ENCODE results near the gene TAF4.
"Not testable (repeated sequence)": the region's sequence is repeated elsewhere in the genome, so short reads cannot be mapped to it uniquely, and the experiment has no call there.

TAF4 gene

DNA sequence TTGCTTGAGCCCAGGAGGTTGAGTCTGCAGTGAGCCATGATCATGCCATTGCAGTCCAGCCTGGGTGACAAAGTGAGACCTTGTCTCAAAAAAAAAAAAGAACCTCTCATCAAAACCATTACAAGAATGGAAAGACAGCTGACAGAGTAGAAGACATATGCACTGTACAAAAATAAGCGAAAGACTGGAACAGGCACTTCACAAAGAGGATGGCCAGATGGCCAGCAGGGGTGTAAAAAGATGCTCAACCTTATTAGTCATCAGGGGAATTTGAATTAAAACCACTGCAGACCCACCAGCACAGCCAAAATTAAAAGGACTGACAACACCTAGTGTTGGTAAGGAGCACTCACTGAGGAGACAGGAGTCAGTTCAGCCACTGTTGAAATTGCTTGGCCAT lies 13.5 kb upstream of the TAF4 start:
- no peak for DNase-seq

DNA sequence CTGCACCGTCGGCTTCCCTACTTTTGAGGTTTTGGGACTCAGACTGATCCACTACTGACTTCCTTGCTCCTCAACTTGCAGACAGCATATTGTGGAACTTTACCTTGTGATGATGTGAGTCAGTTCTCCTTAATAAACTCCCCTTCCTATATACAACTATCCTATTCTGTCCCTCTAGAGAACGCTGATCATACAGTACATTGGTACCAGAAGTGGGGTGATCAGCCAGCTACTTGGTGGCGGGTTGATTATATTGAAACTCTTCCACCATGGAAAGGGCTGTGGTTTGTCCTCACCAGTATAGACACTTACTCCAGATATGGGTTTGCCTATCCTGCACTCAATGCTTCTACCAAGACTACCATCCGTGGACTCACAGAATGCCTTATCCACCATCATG lies 7.6 kb upstream of the TAF4 start:
- no peak for DNase-seq

DNA sequence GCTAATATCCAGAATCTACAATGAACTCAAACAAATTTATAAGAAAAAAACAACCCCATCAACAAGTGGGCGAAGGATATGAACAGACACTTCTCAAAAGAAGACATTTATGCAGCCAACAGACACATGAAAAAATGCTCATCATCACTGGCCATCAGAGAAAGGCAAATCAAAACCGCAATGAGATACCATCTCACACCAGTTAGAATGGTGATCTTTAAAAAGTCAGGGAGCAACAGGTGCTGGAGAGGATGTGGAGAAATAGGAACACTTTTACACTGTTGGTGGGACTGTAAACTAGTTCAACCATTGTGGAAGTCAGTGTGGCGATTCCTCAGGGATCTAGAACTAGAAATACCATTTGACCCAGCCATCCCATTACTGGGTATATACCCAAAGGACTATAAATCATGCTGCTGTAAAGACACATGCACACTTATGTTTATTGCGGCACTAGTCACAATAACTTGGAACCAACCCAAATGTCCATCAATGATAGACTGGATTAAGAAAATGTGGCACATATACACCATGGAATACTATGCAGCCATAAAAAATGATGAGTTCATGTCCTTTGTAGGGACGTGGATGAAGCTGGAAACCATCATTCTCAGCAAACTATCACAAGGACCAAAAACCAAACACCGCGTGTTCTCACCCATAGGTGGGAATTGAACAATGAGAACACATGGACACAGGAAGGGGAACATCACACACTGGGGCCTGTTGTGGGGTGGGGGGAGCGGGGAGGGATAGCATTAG lies 6.2 kb upstream of the TAF4 start:
- DNase-seq: not testable (repeated sequence)

DNA sequence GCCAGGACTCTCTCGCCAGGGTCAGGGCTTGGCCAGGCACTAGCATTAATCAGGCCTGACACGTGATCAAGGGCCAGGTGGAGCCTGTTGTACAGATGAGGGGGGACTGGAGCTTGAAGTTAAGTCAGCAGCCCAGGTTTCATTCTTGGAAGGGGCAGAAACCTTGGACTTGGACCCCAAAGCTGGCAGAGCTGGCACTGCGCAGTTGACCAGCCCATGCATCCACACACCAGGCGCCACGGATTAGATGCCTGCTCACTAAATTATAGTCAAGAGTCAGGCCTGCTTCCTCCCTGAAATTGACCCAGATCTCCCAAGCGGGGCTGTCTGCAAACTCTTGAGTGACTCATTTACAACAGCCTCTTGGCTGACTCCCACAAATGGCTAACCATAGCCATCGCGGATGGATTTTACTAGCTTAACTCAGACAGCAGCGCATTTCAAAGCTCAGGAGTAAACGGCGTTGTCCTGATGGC lies 4.1 kb upstream of the TAF4 start:
- no peak for DNase-seq

DNA sequence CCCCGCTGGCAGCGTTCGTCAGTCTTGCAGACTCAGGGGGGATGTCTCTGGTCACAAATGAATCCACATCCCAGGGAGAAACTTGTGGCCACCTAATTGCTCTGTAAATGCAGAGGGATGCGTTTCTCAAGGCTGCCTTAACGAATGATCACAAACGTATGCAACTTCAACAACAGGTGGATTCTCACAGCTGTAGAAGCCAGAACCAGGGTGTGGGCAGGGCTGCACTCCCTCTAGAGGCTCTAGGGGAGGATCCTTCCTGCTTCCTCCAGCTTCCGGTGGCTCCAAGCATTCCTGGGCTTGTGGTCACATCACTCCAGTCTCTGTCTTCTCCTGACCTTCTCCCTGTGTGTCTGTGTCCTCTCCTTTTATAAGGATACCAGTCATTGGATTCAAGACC lies 3.3 kb upstream of the TAF4 start:
- DNase-seq: no peak

DNA sequence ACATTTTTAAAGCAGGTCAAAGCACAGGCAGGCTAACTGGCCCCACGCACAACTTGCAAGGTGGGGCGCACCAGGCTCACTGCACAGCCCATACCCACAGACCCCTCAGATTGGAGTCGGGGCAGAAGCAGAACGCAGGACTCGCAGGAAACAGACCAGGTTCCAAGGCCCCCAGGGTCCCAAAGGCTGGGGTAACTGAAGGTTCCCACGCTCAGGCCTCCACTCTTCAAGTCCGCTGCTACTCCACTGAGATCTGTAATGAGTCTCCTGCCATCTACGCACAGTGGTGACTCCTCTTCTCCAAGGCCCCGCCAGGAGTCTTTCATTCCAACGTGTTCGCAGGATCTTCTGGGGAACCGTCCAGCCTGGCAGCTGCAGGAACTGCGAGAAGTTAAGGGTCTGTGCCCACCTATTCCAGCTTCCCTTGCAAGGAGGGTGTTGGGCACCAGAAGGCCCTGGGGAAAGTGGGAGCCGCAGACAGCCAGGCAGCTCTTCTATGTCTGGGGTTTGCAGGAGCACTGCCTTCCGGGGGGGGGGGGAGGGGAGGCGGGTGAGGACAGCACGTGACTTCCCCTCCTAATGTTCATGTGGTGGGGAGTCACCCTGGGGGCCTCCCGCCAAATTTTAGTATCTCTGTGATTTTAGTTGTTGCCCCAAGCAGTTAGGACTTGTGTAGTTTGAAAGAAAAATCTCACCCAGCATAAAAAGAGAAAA lies 2.0 kb upstream of the TAF4 start:
- DNase-seq: no peak

DNA sequence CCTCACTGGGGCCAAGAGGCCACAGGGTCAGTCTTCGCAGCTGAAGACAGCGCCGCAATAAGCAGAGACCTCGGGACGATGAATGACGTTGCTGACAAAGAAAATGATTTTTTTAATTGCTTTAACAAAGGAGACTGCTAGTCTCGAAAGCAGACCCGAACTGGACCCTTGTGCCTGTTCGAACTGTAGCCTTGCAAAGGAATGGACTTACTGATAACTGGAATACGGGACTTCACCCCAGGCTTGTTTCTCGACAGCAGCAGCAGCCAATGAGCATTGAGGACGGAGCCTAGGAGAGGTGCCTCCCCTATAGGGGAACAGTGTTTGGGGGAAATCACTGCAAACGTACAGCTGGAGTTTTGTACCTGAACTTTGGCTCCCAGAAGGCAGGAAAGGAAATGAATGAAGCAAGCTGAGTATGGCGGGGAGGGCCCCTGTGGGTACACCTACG lies 1.3 kb upstream of the TAF4 start:
- DNase-seq: no peak

DNA sequence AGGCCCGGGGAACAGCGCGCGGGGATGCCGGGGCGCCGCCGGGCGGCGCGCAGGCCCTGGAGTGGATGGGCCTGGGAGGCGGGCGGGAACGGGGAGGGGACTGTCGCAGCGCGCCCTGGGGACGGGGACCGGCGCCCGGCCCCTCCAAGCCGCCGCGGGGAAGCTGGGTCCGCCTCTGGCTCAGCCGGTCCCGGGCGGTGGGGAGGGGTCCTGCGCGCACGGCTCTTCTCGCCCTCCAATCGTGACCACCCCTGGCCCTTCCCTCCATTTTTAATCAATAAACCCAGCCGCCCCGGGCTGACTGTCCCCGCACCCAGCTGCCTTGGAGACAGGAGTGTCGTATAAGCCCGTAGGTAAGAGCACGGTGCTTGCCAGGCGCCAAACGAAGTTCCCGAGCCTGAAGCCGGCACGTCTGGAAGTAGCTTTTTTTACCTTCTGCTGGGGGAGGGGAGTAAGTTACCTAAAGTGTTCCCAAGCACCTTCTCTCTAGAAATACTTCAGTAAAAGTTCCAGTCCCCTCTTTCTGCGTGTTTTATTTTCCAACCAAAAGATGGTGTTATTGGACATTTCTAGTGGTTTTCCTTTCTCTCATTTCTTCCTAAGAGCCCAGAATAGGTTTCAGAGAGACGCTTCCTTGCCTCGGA lies 780 bp upstream of the TAF4 start:
- DNase-seq: peak; percentile 30

DNA sequence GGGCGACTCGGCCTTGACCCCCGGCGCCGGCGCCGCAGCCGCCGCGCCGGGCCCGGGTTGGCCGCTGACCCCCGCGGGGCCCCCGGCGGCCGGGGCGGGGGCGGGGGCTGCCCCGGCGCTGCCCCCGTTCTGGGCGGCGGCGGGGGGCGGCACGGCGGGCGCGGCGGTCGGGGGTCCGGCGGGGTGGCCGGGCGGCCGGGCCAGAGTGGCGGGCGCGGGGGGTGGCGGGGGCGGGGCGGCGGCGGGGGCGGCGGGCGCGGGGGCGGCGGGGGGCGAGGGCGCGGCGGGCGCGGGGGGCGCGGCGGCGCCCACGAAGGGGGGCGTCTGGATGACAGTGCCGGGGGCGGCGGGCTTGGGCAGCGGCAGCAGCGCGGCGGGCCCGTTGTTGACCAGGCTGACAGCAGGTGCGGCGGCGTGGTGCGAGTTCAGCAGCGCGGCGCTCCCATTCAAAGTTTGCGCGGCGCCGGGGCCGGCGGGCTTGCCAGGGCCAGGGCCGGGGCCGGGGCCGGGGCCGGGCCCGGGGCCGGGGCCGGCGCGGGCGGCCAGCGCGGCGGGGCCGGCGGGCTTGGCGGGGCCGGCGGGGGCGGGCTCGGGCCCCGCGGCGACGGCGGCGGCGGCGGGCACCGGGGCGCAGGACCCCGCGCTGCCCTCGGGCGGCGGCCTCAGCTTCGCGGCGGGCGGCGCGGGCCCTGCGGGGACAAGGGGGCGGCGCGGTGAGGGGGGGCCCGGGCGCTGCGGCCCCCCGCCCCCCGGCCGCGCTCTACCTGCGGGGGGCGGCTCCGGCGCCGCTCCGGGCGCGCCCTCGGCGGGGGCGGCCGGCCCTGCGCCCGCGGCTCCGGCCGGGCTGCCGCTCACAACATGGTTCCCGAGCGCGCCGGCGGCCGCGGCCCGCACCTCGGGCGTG lies 659 bp downstream of the TAF4 start:
- DNase-seq: no peak

DNA sequence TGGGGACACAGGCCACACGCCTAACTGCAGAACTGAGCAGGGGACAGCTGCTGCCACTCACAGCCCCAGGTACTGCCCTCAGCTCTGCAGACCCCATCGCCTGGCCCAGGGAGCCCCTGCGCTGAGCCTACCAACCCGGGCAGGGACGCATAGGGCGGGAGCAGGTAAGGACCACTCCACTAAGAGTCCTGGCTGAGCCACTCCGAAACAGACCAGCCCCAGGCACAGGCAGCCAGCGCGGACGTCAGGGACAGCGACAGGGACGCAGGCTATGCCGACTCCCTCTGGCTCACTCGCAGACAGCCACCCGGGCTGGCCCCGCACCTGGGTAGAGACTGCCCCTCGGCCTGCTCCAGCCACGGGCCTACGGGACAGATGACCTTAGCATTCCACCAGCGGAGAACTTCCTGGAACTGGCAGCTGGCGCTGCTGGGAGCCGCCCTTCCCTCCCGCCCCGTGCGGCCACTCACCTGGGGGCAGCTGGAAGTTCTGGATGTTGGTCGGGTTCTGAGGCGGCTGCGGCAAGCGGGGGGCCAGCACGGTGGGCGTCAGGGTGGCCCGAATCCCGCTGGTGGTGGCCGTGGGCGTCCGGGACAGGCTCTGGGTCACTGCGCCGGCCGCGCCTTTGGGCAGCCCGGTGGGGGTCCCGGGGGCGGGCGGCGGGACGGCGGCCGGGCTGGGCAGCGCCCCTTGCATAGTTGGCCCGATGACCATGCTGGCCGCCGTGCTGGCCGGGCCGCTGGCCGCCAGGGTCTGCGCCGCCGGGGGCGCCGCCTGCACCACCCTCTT lies 1.5 kb downstream of the TAF4 start:
- DNase-seq: no peak

DNA sequence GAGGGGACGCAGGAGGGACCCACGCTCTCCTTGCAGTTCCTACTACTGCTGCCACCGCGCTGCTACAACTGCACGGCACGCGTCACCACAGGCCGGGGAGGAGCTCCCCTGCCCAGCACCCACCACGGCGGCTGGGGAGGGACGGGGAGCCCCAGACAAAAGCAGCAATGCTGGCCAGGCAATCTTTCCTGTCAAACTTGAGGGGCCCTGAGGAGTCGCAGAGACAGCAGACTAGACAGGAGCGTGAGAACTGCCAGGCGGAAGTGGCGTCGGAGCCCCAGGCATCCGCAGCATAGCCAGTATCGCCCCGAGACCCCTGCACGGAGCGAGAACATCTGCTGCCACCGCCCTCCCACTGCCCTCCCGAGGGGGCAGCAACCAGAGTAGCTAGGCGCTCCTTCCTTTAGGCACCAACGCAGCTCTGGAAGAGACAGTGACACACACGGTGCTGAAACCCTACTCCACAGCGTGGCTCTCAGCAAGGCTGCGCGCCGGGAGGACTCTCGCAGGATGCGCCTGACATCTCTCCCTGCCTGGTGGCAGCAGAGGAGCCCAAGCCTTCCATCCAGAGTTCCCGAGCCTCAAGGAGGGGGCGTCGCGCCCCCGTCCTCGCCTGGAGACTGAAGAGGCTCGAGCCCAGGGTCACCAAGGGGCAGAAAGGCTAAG lies 2.2 kb downstream of the TAF4 start:
- DNase-seq: no peak

DNA sequence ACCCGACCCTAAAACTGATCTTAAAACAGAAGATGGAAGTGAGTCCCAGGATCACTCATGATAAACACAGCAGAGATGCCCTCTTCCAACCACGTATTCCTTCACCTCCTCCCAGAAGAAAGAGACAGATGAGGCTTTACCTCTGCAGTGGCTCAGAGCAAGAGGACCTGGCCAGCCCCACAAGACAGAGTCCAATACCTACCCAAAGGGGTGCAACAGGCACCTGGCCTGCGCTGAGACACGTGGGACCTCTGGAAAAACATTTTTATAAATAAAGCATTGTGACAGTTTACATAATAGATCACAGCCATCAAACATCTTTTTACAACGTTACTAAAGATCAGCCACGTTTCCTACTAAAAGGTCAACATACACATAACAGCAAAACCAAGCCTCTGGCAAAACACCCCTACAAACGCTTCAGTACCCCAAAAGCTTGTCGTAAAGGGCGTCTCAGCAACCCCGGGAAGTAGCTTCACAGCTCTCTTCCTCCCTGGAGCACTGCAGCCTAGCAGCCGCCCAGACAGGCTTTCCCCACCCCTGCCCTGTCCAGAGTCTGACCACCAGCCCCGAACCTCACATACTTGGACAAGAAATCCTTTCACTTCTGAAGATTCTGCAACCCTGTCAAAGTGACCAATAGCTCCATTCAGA lies 2.9 kb downstream of the TAF4 start:
- no peak for DNase-seq

DNA sequence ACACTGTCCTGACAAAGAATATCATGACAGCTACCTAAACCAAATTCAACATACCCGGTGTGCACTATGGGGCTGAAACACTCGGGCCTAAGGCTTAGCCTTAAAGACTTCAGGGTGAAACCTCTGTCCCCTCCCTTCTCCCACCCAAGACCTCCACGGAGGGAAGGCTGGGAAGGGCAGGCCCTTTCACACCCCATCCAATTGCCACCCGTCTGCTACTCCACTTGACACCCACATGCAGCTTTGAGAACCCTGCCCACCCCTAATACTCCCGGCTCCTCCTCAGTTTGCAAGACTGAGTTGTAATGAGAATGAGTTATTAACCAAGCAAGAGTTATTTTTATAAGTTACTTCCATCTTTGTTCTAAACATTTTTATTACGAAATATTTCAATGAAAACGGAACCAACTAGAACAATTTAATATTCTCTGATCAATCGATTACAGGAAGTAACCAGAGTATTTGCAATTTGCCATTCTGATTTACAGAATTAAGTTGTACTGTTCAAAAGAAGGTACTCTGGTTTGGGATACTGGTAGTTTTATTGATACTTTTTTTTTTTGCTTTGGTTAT lies 3.7 kb downstream of the TAF4 start:
- DNase-seq: no peak

DNA sequence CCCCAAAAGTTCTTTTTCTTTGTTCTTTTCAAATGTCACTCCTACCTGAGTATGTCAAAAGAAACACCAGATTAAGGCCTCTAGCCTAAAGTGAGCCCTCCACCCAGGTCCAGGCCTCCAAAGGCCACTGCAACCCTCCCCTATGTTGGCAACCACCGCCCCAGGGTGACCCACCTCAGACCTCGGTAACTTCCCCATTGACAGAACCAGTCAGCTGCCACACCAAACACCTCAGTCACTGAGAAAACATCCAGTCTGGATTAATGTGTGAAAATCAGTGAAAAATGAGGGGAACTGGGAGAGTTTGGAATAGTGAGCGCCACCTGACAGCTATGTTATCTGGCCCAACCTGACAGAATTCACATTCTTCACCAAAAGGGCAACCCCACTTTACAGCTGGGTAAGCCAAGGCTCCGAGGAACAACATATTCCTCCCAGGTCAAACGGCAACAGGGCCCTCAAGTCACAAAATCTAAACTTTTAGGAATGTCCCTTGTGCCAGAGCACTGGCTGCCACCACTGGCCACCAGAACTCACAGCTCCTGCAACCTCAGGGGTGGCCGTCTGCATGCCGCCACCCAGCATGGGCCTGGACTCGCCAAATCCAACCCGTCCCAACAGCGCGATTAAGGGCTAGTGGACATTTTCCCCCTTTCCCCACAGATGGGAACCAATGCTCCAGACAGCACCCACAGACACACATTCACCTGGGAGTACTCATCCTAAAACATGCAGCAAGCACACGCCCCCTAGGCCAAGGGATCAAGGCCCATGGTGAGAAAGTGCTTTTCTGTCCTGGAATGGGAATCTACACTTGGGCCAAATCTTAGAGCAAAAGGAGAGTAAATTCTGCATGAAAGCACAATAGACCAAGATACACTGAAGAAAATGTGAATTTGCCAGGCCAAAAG lies 4.8 kb downstream of the TAF4 start:
- DNase-seq: no peak

DNA sequence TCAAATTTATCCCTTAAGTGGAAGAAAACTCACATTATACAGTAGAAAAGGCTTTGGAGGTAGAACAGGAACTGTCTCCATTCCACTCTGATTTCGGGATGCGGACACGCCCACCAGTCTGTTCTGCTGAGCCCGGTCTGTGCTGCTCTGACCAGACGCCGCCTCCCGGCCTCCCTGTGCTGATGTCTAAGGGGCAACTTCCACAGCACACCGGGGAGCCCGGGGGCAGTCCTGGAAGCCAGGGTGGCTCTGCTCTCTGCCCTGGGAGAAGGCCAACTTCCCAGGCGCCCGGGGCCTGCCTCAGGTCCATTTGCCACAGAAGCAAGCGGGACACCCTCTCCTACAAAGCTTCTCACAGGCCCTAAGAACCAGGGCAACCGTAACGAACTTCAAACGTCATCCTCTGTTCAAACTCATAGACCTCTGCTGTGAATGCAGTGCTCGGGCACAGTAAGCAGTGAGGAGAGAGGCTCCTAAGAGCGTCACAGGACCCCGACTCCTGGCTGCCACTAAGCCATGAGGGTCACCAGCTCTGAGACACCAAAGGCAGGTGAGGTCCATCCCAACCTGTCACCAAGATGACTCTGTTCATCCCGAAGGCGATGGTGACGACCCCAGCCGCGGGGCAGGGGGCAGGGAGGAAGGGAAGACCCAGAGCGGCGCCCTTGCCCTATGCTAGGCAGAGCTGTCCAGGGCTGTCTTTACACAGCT lies 5.6 kb downstream of the TAF4 start:
- DNase-seq: no peak

DNA sequence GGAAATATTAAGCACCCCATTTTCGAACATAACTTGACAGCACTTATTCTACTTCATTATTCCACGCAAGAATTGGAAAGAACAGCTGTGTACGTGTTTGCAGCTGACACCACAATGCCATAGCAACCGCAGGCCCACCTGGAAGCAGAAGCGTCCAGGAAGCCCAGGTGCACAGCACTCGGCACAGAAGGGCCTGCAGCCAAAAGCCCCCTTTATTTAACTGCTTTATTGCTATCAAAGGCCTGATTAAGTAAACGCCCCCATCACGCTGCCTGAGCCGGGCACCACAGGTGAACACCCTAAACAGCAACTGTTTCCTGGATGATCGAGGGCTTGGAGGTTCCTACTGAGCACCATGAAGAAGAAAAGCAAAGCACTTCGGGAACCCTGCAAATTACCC lies 6.3 kb downstream of the TAF4 start:
- DNase-seq: no peak

DNA sequence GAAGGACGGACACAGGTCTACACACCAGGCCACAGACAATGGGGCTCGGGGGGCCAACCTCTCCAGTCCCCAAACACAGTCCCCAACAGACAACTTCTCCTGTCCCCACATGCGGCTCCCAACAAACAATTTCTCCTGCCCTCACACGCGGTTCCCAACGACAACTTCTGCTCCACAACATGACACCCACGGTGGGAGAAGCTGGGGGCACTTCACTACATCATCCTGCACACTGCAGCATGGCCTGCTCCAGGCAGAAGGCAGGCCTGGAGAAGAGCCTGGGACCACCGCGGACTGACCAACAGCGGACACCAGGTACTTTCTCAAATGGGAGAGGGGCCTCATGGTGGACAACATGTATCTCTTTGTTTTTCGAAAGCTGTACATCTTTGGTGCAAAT lies 6.7 kb downstream of the TAF4 start:
- no peak for DNase-seq

DNA sequence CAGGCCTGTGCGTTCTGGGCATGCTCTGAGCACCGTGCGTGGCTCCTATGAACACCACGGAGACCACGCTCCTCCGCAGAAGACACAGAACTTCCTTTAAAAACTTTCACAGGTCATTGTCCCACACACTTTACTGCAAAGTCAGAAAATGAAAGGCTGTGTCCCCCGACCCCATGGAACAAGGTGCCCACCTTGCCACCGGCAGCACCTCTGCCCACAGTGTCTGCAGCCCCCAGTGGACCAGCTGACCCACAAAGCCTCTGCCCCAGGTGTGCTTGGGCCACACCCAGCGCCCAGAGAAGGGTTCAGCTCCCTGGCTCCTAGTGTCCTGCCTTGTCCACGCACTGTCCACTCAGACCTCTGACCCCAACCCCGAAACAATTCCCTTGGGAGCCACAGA lies 8.7 kb downstream of the TAF4 start:
- DNase-seq: no peak

DNA sequence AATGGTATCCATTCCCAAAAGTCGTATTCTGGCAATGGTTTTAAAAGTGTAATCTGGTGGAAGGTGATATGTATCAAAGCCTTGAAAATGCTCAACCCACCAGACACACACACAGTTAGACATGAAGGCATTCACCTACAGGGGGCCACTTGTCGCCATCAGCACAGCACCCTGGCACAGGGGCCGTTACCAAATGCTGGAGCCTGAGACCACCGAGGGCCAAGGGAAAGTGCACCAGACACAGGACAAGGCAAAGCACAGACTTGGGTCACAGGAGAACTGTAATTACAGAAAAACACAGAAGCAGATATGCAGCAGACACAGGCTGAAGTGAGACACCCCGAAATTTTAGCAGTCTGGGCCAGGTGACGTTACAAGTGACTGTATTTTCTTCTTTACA lies 9.3 kb downstream of the TAF4 start:
- DNase-seq: no peak

Data from activated CD4-positive, alpha-beta T cell treated with anti-CD3 and anti-CD28 coated beads for 1 hour (primary cell).